ENCODE measurements around the gene TOMM7.

DNA sequence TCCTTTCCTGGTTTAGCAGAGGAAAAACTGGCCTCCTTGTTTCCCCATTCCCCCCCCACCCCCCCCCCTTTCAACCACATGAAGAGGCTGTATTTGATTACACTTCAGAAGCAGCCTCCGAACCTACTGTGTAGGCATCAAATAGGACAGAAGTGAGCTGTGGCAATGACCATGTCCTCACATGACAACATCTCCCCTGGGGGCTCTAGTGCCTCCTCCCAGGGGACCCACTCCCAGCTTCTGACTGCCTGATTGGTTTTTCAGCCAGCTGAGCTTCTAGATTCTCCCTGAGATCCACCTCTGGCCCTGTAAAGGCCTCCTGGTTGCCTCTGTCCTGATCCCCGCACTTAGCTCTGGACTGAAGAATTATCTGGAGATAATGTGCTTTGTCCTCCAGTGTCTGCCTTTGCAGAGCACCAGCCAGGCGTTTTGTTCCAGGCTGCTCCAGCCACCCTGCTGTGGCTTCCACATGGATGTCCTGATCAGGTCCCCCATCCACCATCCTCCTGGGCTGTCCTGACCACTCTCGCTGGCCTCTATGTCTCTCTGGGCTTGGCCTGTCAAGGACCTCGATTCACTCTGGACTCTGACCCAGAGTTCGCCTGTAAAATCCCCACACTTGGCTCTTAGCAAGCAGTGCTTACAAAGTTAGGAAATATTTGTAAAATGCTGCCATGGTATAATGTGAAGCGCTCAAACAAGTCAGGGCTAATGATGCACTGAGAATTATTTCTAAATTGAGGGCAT lies 42.4 kb upstream of the TOMM7 start:
- TF ChIP-seq CTCF (conservative IDR thresholded peaks at IDR 0.05) (no peak), EZH2 (IDR thresholded peaks at IDR 0.05; ENCODE audit: low read depth) (no peak)

Measured in PC-9 (cell line).